K562 treated with DMSO at 1 percent for 48 hours (cell line): ENCODE measurements around the gene KRT8. TPM values are rescaled to one million over a fixed set of nuclear protein-coding genes. Genes with fewer than 3 reads are reported as not detected.

Experiments used
- total RNA-seq: library from RNA; unstranded; fragments of 300-600 nt; gene quantifications from 2 replicates; pipeline ENCODE4 v1.2.3, GENCODE V29; 2022; ENCODE audit warnings: low replicate concordance; ENCODE audit errors: extremely low read depth

The KRT8 gene
- 606 TPM in 1 of 2 replicates, not detected in the other for total RNA-seq

GRCh38 chr12:52904509-52905300 lies at the start of gene KRT8:
TSS of gene KRT8 (minus strand) at chr12:52905076. CDS start at chr12:52904981, 95 bp downstream.

GRCh38 chr12:52848661-52849255 lies 56.1 kb downstream of the KRT8 start, which contains the start of gene KRT78:
TSS of gene KRT78 (minus strand) at chr12:52848994. CDS start at chr12:52848930, 64 bp downstream.

Other genes starting within 250 kb of the KRT8 start
- gene KRT1, start 224.7 kb downstream of the KRT8 start, total RNA-seq: not detected in 2 replicates
- gene KRT77, start 201.6 kb downstream of the KRT8 start, total RNA-seq: not detected in 2 replicates
- gene KRT76, start 127.7 kb downstream of the KRT8 start, total RNA-seq: not detected in 2 replicates
- not detected in 2 replicates for gene KRT3, start 109.0 kb downstream of the KRT8 start, total RNA-seq
- not detected in 2 replicates for gene KRT4, start 91.0 kb downstream of the KRT8 start, total RNA-seq
- gene KRT79, start 70.8 kb downstream of the KRT8 start, total RNA-seq: not detected in 2 replicates
- gene KRT78, start 56.1 kb downstream of the KRT8 start, total RNA-seq: not detected in 2 replicates
- 246 TPM in 1 of 2 replicates, not detected in the other for gene KRT18, start 44.0 kb upstream of the KRT8 start, total RNA-seq
- 778 TPM in 1 of 2 replicates, not detected in the other for gene EIF4B, start 101.4 kb upstream of the KRT8 start, total RNA-seq
- gene TNS2, start 145.0 kb upstream of the KRT8 start, total RNA-seq: not detected in 2 replicates
- gene SPRYD3, start 174.3 kb upstream of the KRT8 start, total RNA-seq: not detected in 2 replicates
- not detected in 2 replicates for gene IGFBP6, start 192.6 kb upstream of the KRT8 start, total RNA-seq
- not detected in 2 replicates for gene SOAT2, start 198.4 kb upstream of the KRT8 start, total RNA-seq